ENCODE data around the gene SHMT2. TPM values are rescaled to one million over a fixed set of nuclear protein-coding genes. Genes with fewer than 3 reads are reported as not detected.
A peak's percentile ranks its signal among the peaks of the same experiment; 100 is the strongest.
"Not testable (repeated sequence)": the region's sequence is repeated elsewhere in the genome, so short reads cannot be mapped to it uniquely, and the experiment has no call there.

Gene SHMT2
- total RNA-seq, 1 donor from 2014 or later = 146 TPM

DNA sequence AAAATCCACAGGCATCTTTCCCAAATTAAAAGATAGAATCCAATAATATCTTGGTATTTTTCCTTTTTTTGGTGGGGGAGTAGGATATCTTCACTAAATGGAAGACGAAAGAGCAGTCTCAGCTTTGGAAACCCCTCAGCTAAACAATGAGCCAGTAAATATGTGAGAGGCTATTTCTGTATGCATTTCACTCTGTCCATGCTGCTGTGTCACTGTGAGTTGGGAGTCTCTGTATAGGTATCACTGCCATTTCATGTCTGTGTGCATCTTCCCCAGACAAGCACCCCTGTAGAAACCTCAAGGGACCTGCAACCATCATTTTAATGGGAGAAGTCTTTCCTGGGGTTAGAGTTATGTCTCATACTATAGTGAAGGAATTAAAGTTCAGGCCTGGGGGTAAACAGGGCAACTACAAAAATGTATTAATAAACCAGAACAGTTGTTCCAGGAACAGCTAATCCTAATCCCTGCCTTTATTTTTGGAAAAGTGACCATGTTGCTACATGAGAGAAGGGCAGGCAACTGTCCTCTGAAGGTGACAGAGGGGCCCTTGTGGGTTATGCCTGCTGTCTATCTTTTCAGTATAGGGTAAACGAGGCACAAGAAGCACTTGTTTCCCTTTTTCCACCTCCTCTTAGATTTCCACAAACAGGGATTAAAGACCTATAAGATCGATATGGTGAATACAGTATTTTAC is 32.8 kb downstream of the SHMT2 start:
- no peak for DNase-seq (ENCODE audit: low read depth)

DNA sequence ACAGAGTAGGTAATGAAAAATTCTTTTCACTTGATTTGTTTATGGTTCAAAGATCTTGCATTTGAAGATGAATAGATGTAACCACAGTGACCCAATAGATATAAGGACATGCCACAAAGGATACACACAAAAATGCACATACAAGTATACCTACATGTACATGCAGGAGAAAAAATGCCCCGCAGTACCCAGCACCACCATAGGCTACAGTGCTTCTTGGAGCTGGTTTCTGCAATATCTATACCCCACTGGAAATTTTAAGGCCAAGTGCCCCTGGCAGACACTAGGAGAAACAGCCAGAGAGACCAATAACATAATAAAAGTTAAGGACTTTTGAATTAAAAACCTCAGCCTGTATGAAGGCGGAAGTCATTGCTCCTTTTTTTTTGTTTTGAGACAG is 33.6 kb downstream of the SHMT2 start:
- no peak for DNase-seq (ENCODE audit: low read depth)

- no peak for DNase-seq (ENCODE audit: low read depth)
Observed at GRCh38 chr12:57266681-57267080, 37.2 kb downstream of the SHMT2 start.

DNA sequence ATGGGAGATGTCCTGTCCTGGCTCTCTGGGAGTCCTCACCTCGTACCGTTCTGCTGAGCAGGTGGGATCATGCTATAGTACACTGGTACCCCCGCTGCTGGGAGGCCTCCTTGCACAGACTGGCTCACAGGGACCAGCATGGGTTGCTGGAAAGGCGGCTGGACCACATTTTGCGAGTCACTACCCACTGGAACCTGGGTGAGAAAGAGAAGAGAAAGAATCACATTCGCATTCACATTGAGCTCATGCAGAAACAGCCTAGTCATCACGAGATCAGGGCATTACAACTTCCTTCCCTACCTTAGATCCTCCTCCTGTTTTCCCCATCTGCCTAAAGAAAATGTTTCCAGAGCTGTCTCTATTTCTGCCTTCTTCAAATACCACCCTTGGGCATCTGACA is 38.8 kb downstream of the SHMT2 start:
- DNase-seq (ENCODE audit: low read depth) = no peak

GRCh38 chr12:57270966-57271470 is 41.5 kb downstream of the SHMT2 start:
- DNase-seq (ENCODE audit: low read depth) = no peak

DNA sequence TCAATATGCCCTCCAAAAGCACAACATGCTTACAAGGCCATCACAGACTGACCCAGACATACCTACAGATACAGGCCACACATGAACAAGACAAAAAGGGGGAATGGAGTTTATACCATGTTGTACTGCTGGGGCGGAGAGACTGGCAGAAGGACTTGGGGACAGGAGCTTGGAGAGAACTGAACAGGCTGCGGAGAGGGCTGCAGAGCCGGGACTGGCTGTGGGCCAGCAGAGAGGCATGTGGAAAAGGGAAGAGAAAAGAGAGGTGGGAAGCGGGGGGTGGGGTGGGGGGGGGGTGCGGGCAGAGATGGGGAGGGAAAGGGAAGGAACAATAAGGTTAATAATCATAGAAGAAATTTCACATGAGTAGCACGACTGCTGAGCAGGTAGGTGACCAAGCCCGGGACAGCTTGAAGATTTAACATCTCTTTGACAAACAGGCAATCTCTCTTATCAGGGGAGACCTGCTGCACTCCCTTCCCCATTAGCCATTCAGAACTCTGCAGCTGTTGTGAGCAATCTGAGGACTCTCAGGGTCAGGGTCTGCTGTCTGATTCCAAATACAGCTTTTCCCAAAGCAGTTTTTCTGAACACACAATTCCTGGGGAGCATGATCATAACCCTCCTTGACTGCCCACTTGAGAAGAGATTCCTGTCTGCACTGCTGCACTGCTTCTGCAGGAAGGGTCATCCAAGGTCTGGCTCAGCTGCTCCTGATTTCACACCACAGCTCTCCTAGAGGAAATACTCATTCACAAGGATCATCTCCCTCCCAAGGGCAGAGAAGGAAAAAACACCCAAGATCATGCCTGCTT is 43.0 kb downstream of the SHMT2 start:
- DNase-seq (ENCODE audit: low read depth) = peak; percentile 51

DNA sequence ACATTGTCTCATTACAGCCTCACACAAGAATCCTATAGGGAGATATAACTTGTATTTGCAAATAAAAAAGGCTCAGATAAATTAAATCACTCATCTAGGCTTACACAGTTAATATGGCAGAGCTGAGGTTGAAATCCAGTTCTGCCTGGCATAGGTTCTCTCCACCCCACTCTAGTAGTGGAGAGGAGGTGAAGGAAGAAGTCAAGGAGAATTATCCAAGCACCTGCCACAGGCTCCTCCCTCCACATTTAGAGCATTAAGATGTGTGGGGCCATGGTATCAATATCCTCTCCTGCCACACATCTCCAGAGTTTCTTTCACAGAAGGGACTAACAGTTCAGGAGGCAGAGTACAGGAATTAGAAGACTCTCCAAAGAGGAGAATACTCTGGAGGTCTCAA is 44.0 kb downstream of the SHMT2 start:
- DNase-seq (ENCODE audit: low read depth) = no peak

DNA sequence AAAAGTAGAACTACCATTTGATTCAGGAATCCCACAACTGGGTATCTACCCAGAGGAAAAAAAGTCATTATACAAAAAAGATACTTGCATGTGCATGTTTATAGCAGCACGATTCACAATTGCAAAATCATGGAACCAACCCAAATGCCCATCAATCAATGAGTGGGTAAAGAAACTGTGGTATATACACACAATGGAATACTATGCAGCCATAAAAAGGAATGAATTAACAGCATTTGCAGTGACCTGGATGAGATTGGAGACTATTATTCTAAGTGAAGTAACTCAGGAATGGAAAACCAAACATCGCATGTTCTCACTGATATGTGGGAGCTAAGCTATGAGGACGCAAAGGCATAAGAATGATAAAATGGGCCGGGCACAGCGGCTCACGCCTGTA is 46.7 kb downstream of the SHMT2 start:
- DNase-seq (ENCODE audit: low read depth) = not testable (repeated sequence)

GRCh38 chr12:57276935-57277563 is 47.5 kb downstream of the SHMT2 start:
- DNase-seq (ENCODE audit: low read depth) = peak; percentile 33

- no peak for DNase-seq (ENCODE audit: low read depth)
Observed at GRCh38 chr12:57278465-57279381, 49.2 kb downstream of the SHMT2 start.

DNA sequence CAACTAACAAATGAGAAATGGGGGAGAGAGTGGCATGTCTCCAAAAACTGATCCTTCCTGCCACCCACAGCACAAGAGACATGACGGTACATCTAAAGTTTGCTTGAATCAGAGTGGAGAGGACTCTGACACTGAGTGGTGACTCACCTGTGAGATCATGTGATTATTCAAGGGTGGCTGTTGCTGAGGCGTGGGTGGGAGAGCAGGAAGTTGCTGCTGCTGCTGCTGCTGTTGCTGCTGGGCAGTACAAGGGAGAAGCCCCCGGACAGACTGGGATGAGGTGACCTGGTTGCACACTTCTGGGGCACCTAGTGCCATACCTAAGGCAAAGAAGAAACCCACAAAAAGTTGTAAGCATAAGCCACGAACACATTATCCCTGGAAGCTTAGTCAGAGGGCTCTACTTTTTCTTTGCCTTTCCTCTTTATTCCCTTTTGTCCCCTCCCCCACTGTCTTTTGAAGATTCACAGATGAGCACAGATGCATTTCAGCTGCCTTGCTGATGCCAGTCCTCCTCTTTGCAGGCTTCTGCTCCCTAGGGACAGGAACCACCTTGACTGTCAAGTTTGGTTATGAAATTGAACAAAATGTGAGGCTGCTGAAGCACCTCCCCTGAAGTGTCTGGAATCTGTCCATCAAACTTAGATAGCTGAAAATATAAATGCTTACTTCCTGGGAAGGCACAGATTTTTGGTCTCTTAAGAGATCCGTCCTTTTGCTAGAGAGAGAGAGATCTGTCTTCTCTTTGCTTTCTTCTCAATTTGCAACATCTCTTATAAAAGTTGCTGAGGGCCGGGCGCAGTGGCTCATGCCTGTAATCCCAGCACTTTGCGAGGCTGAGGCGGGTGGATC is 50.9 kb downstream of the SHMT2 start:
- DNase-seq (ENCODE audit: low read depth) = peak; percentile 98

- not testable (repeated sequence) for DNase-seq (ENCODE audit: low read depth)
Observed at GRCh38 chr12:57282073-57282472, 52.6 kb downstream of the SHMT2 start.

Other genes with a start within 250 kb of the SHMT2 start
- 3.0 and 7.3 TPM in 2 replicates for gene ZBTB39, start 223.2 kb upstream of the SHMT2 start, total RNA-seq
- not detected in 2 replicates for gene TAC3, start 213.2 kb upstream of the SHMT2 start, total RNA-seq
- not detected in 2 replicates for gene MYO1A, start 179.6 kb upstream of the SHMT2 start, total RNA-seq
- gene NEMP1, start 150.9 kb upstream of the SHMT2 start, total RNA-seq = 5.2 and 7.8 TPM in 2 replicates
- gene NAB2, start 140.6 kb upstream of the SHMT2 start, total RNA-seq = 13.5 and 16.3 TPM in 2 replicates
- 105 and 131 TPM in 2 replicates for gene STAT6, start 118.3 kb upstream of the SHMT2 start, total RNA-seq
- gene LRP1, start 101.2 kb upstream of the SHMT2 start, total RNA-seq = 11.3 and 157 TPM in 2 replicates
- not detected in 2 replicates for gene LRP1-AS, start 82.1 kb upstream of the SHMT2 start, total RNA-seq
- gene NXPH4, start 12.9 kb upstream of the SHMT2 start, total RNA-seq = 0.40 TPM in 1 of 2 replicates, not detected in the other
- gene STAC3, start 21.5 kb downstream of the SHMT2 start, total RNA-seq = 1.2 TPM in 1 of 2 replicates, not detected in the other
- gene R3HDM2, start 201.3 kb downstream of the SHMT2 start, total RNA-seq = 2.6 and 32.1 TPM in 2 replicates
- not detected in 2 replicates for gene INHBC, start 205.1 kb downstream of the SHMT2 start, total RNA-seq
- gene INHBE, start 225.6 kb downstream of the SHMT2 start, total RNA-seq = 1.0 and 3.1 TPM in 2 replicates
- gene GLI1, start 230.1 kb downstream of the SHMT2 start, total RNA-seq = 0.50 TPM in 1 of 2 replicates, not detected in the other